ENCODE results near the gene WDR27.
"Not testable (repeated sequence)": the region's sequence is repeated elsewhere in the genome, so short reads cannot be mapped to it uniquely, and the experiment has no call there.

The WDR27 gene

DNA sequence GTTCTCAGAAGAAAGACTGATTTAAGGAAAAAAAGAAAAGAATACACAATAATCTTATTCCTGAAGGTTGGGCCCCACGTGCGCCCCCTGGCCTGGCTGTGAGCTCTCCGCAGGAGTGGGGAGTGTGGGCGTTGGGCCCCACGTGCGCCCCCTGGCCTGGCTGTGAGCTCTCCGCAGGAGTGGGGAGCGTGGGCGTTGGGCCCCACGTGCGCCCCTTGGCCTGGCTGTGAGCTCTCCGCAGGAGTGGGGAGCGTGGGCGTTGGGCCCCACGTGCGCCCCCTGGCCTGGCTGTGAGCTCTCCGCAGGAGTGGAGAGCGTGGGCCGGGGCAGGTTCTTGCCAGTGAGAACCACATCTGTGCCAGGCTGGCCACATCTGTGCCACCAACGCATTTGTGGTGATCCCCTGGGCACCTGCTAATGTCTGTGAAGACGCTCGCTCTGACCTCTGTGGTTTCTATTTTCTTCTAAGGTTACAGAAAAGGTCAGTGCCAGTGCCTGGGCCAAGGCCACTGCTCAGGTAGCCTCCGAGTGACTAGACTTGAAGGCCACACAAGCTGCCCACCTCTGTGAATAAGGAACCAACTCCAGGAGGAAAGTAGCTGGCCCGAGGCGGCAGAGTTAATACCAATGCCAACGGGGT is 41.0 kb downstream of the WDR27 start:
- DNase-seq = no peak

GRCh38 chr6:169659820-169660610 is 41.8 kb downstream of the WDR27 start:
- no peak for DNase-seq

DNA sequence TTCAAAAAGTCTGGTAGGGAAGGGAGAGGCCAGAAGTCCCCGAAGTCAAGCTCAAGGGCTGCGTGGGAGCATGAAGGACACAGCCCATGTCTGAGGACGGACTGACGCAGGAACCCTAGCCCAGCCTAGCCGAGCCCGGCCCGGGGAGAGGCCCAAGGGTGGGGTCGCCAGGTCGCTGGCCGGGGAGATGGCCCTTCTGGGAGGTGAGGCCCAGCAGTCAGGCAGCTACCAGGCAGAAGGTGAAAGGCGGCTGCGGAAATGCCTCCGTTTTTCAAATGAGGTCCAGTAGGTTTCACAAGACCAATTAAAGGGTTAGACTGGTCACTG is 44.6 kb downstream of the WDR27 start:
- no peak for DNase-seq

DNA sequence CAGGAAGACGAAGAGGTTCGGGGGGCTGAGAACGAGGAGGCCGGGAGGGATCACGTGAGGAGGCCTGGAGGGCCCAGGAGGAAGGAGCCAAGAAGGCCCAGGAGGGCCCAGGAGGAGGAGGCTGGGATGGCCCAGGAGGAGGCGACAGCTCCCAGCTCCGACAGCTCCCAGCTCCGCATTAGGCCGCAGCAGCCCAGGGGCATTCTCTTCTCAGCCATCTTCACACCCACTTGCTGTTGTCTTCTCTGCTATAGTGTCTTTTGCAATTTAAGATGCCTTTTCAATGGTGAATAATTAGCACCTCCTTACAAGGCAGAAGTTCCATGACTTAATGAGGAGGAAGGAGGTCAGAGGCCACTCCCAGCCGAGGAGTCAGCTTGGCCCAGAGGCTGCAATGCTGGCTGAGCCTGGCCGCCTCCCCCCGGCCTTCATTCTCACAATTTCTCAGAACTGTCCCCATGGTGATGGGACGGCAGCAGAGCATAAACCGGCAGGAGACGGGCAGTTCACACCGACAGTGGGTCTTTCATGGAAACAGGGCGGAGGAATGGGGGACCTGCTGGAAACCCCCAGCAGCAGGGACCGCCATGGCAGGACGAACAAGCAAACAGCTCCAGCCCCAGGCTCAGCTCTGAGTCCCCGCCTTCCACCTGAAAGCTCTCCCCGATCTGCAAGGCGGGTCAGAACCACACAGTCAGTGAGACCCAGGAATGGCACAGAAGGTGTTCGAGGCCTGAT is 45.1 kb downstream of the WDR27 start:
- no peak for DNase-seq

DNA sequence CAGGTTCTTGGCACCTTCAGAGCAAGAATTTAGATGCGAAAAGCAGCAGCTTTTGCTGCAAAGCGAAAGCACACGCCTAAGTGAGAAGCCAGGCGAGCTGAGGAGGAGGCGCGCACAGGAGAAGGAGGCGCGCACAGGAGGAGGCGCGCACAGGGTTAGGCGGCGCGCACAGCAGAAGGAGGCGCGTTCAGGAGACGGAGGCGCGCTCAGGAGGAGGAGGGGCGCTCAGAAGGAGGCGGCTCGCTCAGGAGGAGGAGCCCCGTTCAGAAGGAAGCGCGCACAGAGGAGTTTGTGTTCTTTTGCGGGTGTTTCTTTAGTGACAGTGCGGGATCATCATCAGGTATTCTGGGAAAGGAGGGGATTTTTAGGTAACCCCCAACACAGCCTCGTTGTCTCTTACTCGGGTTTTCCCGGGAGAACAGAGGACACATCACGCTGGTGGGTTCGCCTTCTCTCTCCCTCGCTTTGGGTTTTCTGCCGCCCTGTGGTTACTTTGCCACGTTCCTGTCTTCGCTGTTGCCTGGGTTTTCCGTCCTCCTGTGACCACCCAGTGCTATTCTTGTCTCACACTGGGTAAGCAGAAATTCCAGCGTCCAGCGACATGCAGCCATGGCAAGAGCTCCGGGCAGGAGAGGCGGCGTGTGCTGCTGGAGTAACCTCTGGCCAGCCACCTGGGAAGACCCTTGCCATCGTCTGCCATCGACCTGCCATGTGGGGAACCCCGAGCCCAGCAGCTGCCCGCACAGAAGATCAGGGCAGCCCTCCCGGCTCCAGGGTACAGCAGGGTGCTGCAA is 47.0 kb downstream of the WDR27 start:
- peak; percentile 67 for DNase-seq

- DNase-seq = no peak
These were observed 48.1 kb downstream of the WDR27 start for GRCh38 chr6:169653691-169654090.

GRCh38 chr6:169652896-169653295 is 48.9 kb downstream of the WDR27 start:
- DNase-seq = no peak

DNA sequence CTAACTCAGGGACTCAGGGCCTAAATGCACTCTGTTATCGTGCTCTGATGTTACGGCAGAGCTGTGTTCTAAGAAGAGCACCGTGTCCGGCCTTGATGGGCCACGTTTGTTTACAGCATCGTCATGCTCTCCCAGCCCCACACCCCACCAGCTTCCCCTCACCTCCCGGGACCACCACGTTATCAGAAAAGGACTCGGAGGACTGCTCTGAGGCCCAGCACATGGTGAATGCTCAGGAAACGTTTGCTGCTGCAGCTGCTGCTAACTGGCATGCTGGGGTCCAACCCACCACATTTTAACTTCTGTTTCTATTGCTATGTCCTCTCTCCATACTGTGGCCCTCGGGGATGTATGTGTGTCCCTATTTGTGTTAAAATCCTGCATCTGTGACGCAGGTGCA is 50.3 kb downstream of the WDR27 start:
- DNase-seq = no peak

GRCh38 chr6:169650959-169651292 is 50.9 kb downstream of the WDR27 start:
- DNase-seq = no peak

DNA sequence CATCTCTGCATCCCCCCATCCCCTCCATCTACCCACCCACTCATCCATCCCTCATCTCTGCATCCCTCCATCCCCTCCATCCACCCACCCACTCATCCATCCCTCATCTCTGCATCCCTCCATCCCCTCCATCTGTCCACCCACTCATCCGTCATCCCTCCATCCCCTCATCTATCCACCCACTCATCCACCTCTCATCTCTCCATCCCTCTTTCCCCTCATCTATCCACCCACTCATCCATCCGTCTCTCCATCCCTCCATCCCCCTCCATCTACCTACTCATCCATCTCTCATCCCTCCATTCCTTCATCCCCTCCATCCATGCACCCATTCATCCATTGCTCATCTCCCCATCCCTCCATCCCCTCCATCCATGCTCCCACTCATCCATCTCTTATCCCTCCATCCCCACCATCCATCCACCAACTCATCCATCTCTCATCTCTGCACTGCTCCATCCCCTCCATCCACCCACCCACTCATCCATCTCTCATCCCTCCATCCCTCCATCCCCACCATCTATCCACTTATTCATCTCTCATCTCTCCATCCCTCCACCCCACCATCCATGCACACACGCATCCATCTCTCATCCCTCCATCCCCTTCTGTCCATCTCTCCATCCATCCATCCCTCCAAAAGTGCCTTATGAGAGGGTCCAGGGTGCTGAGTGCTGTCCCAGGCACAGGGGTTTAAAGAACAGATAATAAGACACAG is 51.4 kb downstream of the WDR27 start:
- DNase-seq = no peak

DNA sequence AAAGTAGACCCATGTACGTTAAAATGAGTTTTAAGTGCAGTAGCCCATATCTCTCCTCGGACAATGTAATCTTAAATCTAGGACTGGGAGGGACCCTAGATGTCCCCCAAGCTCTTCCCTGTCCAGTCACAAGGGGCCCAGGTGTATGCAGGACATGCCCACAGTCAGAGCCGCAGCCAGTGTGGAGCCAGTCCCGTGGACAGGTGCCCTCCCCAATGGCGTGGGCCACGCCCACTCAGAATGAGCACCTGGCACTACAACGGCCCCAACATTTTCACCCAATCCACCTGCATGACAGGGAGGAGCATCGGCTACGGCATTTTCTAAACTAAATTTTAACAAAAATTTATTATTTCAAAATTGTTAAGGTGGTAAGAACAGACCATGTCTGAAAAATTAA is 53.2 kb downstream of the WDR27 start:
- no peak for DNase-seq

GRCh38 chr6:169648092-169648491 is 53.7 kb downstream of the WDR27 start:
- no peak for DNase-seq

DNA sequence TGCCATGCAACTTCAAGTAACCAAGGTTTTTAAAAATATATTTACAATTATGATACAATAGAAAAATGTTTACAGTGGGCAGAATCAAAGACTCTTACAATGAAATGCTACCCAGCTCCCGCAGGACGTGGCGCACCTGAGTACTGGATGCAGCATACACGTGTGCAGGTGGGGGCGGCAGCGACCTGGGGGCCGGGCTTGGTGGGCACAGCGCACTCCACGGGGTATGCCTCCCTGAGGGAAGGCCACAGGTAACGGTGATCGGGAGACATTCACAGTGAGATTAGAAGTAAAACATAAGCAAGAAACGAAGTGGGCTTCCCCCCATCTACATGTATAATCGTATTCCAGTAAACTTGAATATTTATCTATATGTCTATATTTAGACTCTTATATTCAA is 54.2 kb downstream of the WDR27 start:
- DNase-seq = no peak

- DNase-seq = no peak
These were observed 54.8 kb downstream of the WDR27 start for GRCh38 chr6:169646906-169647567.

DNA sequence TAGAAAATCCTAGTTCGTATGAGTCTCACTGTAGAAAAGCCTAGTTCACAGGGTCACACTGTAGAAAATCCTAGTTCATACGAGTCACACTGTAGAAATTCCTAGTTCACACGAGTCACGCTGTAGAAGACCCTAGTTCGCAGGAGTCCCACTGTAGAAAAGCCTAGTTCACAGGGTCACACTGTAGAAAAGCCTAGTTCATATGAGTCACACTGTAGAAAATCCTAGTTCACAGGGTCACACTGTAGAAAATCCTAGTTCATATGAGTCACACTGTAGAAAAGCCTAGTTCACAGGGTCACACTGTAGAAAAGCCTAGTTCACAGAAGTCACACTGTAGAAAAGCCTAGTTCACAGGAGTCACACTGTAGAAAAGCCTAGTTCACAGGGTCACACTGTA is 56.4 kb downstream of the WDR27 start:
- not testable (repeated sequence) for DNase-seq

- DNase-seq = no peak
These were observed 58.3 kb downstream of the WDR27 start for GRCh38 chr6:169643521-169643920.

GRCh38 chr6:169642455-169642854 is 59.4 kb downstream of the WDR27 start:
- no peak for DNase-seq

DNA sequence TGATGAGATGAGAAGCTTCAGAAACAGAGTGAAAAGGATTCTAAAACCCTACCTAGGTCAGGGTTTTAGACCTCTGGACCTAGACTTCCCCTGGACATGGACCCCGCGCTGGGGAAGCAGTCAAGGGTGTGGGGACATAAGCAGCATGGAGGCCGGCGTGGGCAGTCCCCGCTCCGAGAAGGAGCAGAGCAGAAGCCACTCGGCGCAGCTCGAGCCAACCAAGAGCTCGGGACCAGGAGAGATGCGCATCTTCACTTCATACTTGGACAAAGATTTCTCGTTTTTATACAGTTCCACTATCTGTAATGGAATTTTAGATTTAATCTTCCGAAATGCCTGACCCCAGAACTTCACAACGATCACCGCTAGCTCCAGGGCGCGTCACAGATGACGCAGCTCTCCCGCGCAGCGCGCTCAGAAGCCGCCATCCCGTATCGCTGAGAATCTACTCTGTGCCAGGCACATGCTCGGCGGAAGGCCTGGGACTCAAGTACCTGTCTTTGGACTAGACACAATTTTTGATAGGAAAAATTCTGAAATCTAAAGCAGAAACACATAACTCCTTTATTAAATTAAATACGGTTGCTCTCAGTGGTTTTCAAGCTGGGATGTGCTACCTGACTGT is 60.3 kb downstream of the WDR27 start:
- DNase-seq = no peak

- DNase-seq = no peak
These were observed 60.8 kb downstream of the WDR27 start for GRCh38 chr6:169640983-169641382.

DNA sequence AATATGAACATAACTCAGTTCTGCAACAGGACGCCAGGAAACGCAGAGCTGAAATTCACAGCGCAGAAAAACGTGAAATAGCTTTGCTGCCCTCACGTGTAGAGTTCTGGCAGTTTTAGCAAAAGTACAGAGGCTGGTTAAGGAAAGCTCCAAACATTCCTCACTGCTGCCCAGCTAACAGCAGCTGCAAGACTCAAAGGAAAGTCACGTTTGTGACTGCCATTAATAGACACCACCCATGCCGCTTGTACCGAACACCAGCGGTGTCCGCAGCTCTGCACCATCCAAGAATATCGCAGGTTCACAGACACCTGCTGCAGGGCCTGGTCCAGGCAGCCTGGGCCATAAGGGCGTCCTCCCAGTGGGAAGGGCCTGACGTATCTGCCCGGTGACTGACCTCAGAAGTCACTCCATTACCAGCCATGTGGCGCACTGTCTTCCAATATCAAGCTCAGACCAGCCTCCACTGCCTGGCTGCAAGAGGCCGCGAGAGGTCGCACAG is 61.4 kb downstream of the WDR27 start:
- no peak for DNase-seq

GRCh38 chr6:169639653-169640278 is 62.1 kb downstream of the WDR27 start:
- DNase-seq = no peak

Measured in activated CD4-positive, alpha-beta T cell treated with anti-CD3 and anti-CD28 coated beads for 48 hours (primary cell).